ENCODE results near the gene C1QTNF12.

Gene C1QTNF12

DNA sequence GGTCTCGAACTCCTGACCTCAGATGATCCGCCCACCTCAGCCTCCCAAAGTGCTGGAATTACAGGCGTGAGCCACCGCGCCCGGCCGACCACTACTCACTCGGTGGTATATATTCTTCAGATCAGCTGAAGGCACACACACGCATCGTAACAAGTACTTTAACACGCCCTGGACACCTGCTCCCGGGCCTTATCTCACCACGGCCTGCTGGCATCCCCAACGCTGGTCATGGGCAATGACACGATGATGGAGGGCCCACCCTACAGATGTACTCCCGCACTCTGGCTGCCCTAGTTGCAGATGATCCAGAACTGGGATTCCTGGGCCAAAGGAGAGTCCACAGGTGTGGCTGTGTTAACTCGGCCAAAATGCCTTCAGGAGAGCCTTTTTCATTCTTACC lies 15.5 kb upstream of the C1QTNF12 start:
- ChIA-PET CTCF (interaction anchor here (1.0 to 1.3 kb wide), 2 partner anchors 9 to 30 kb away, joined by 3 read pairs; no protein-coding TSS in a partner anchor), POLR2A (no interaction called here)
- TF ChIP-seq, protein P1, sequence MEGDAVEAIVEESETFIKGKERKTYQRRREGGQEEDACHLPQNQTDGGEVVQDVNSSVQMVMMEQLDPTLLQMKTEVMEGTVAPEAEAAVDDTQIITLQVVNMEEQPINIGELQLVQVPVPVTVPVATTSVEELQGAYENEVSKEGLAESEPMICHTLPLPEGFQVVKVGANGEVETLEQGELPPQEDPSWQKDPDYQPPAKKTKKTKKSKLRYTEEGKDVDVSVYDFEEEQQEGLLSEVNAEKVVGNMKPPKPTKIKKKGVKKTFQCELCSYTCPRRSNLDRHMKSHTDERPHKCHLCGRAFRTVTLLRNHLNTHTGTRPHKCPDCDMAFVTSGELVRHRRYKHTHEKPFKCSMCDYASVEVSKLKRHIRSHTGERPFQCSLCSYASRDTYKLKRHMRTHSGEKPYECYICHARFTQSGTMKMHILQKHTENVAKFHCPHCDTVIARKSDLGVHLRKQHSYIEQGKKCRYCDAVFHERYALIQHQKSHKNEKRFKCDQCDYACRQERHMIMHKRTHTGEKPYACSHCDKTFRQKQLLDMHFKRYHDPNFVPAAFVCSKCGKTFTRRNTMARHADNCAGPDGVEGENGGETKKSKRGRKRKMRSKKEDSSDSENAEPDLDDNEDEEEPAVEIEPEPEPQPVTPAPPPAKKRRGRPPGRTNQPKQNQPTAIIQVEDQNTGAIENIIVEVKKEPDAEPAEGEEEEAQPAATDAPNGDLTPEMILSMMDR (IDR thresholded peaks at IDR 0.05; ENCODE audit: control extremely low read depth, extremely low read depth, low read depth, missing control alignments), result no peak

GRCh38 chr1:1260843-1261560 lies 14.5 kb upstream of the C1QTNF12 start:
- TF ChIP-seq, protein P1 (IDR thresholded peaks at IDR 0.05; ENCODE audit: control extremely low read depth, extremely low read depth, low read depth, missing control alignments), result no peak
- POLR2A ChIA-PET, result no interaction called here
- DNase-seq (ENCODE audit: extremely low spot score), result no peak
- CTCF ChIA-PET, result interaction anchor here (0.7 to 1.8 kb wide), 5 partner anchors 10 to 276 kb away, joined by 3 to 6 read pairs (median 3); no protein-coding TSS in a partner anchor

More for the DNA sequence above, 15.5 kb upstream of the C1QTNF12 start:
- no peak for DNase-seq (ENCODE audit: extremely low spot score)

GRCh38 chr1:1259951-1260600 lies 13.6 kb upstream of the C1QTNF12 start:
- TF ChIP-seq, protein P1 (IDR thresholded peaks at IDR 0.05; ENCODE audit: control extremely low read depth, extremely low read depth, low read depth, missing control alignments), result no peak
- CTCF ChIA-PET, result interaction anchor here (1.5 to 1.8 kb wide), 3 partner anchors 9 to 275 kb away, joined by 3 to 6 read pairs (median 3); no protein-coding TSS in a partner anchor
- POLR2A ChIA-PET, result no interaction called here
- DNase-seq (ENCODE audit: extremely low spot score), result no peak

GRCh38 chr1:1259540-1259939 lies 13.0 kb upstream of the C1QTNF12 start:
- ChIA-PET POLR2A (no interaction called here), CTCF (interaction anchor here (1.5 to 1.8 kb wide), 3 partner anchors 9 to 275 kb away, joined by 3 to 6 read pairs (median 3); no protein-coding TSS in a partner anchor)
- DNase-seq (ENCODE audit: extremely low spot score), result no peak
- TF ChIP-seq, protein P1 (IDR thresholded peaks at IDR 0.05; ENCODE audit: control extremely low read depth, extremely low read depth, low read depth, missing control alignments), result no peak

GRCh38 chr1:1259119-1259488 lies 12.6 kb upstream of the C1QTNF12 start:
- DNase-seq (ENCODE audit: extremely low spot score), result no peak
- POLR2A ChIA-PET, result no interaction called here
- TF ChIP-seq, protein P1 (IDR thresholded peaks at IDR 0.05; ENCODE audit: control extremely low read depth, extremely low read depth, low read depth, missing control alignments), result no peak
- CTCF ChIA-PET, result no interaction called here

GRCh38 chr1:1256956-1257871 lies 10.7 kb upstream of the C1QTNF12 start:
- ChIA-PET CTCF (interaction anchor here (1.2 kb wide), 1 partner anchor 180 kb away, joined by 3 read pairs; no protein-coding TSS in a partner anchor), POLR2A (no interaction called here)
- DNase-seq (ENCODE audit: extremely low spot score), result no peak
- TF ChIP-seq, protein P1 (IDR thresholded peaks at IDR 0.05; ENCODE audit: control extremely low read depth, extremely low read depth, low read depth, missing control alignments), result no peak

Data from GM10248 (cell line).